ENCODE data around the gene TM7SF2.

The TM7SF2 gene

DNA sequence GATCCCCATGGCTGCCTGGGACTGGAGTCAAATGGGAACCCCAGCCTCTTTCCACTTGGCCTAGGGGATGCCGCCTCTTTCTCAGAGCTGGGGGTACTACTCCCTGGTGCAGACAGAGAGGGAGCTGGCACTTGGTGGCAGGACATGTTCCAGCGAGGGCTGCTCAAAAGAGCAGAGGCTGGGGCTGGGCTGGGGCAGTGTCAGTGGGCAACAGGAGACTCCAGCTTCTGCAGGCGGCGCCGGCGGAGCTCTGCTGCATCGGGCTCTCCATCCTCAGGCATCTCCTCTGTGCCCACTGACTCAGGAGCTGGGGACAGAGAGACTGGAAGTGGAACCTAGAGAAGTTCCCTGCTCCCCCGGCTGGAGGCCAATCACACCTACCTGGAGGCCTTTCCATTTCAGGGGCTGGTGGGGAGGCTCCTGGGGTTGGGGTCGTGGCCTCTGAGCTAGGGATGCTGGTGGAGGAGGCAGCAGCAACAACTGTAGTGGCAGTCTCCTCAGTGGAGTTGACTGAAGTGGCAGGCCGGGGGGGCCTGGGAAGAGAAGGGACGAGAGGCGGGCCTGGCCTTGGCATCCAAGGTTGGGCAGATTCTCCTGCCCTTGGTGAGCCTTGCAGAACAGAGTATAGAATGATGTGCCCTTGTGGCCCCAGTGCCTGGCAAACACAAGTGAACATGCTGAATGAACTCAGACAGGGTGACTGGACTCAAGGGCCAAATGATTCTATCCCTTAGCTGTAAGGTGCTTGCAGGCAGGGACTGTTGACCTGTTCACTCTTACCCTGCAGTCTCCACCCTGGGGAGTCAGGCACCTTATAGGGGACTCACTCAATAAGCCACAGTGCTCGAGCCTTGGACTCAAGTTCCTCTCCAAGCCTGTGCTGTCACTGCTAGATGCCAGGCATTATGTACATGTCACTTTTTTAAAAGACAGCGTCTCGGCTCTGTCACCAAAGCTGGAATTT, 16.8 kb downstream of the TM7SF2 start:
- Histone ChIP-seq H3K4me1 (ENCODE audit: low read length) (peaks cover 31% of the 10 kb centered on the region), H4K20me1 (ENCODE audit: insufficient read depth, low read length) (no peaks in the 10 kb centered on the region), H3K27ac (ENCODE audit: low read length) (peak overlapping the region; percentile 20; the same call in 1 of the 2 replicates), H3K4me3 (ENCODE audit: low read length) (no peak overlapping the region), H3K4me2 (ENCODE audit: low read length) (no peak overlapping the region), H2AFZ (ENCODE audit: low read depth, low read length) (no peak overlapping the region), H3K9ac (ENCODE audit: low read length) (no peak overlapping the region), H3K79me2 (ENCODE audit: low read length) (peaks cover 45% of the 10 kb centered on the region), H3K9me3 (ENCODE audit: insufficient read depth, low read length) (no peaks in the 10 kb centered on the region), H3K36me3 (replicated peaks; ENCODE audit: low read depth, low read length) (peaks cover 69% of the 10 kb centered on the region), H3K27me3 (ENCODE audit: low read depth, low read length) (no peaks in the 10 kb centered on the region)
- TF ChIP-seq, protein P1, sequence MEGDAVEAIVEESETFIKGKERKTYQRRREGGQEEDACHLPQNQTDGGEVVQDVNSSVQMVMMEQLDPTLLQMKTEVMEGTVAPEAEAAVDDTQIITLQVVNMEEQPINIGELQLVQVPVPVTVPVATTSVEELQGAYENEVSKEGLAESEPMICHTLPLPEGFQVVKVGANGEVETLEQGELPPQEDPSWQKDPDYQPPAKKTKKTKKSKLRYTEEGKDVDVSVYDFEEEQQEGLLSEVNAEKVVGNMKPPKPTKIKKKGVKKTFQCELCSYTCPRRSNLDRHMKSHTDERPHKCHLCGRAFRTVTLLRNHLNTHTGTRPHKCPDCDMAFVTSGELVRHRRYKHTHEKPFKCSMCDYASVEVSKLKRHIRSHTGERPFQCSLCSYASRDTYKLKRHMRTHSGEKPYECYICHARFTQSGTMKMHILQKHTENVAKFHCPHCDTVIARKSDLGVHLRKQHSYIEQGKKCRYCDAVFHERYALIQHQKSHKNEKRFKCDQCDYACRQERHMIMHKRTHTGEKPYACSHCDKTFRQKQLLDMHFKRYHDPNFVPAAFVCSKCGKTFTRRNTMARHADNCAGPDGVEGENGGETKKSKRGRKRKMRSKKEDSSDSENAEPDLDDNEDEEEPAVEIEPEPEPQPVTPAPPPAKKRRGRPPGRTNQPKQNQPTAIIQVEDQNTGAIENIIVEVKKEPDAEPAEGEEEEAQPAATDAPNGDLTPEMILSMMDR (IDR thresholded peaks at IDR 0.05; ENCODE audit: low read depth, low read length): no peak
- TF ChIP-seq EZH2phosphoT487 (IDR thresholded peaks at IDR 0.05; ENCODE audit: low read depth): no peak

DNA sequence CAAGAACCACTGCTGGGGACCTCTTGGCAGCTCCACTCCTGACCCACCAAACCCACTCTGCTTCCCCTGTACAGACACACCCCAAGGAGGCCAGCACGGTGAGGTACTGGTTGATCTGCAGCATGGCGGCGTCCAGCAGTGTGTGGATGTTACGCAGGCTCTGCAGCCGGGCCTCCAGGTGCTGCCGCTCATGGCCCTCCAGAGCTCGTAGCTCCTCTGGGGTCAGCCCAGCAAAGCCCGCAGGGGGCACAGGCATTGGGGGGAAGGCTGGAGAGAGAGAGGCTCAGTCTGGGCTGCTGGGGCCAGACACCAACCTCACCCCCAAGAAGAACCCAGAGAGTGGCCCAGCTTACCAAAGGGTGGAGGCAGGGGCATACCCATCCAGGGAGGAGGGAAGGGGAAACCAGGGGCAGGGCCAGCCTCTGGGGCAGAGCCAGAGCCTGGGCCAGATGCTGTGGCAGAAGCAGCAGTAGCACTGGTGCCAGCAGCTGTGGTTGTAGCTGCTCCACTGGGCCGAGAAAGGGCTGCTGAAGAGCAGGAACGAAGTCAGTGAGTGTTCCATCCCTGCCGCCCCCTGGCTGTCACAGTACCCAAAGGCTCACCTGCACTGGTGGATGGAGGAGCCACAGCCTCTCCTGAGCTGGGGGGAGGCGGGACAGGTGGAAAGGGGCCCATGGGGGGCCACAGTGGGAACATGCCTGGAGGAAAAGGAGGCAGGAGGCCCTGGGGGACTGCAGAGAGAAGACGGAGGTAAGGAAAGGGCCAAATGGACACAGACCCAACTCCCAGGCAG, 18.2 kb downstream of the TM7SF2 start:
- Histone ChIP-seq H3K9ac (ENCODE audit: low read length) (no peak overlapping the region), H4K20me1 (ENCODE audit: insufficient read depth, low read length) (no peaks in the 10 kb centered on the region), H2AFZ (ENCODE audit: low read depth, low read length) (no peak overlapping the region), H3K79me2 (ENCODE audit: low read length) (peaks cover 42% of the 10 kb centered on the region), H3K4me1 (ENCODE audit: low read length) (peaks cover 31% of the 10 kb centered on the region), H3K27ac (ENCODE audit: low read length) (peak overlapping the region; percentile 99), H3K36me3 (replicated peaks; ENCODE audit: low read depth, low read length) (peaks cover 68% of the 10 kb centered on the region), H3K4me2 (ENCODE audit: low read length) (peak overlapping the region; percentile 2; the same call in 1 of the 2 replicates), H3K9me3 (ENCODE audit: insufficient read depth, low read length) (no peaks in the 10 kb centered on the region), H3K27me3 (ENCODE audit: low read depth, low read length) (no peaks in the 10 kb centered on the region), H3K4me3 (ENCODE audit: low read length) (no peak overlapping the region)
- TF ChIP-seq, protein P1 (IDR thresholded peaks at IDR 0.05; ENCODE audit: low read depth, low read length): no peak
- no peak for TF ChIP-seq EZH2phosphoT487 (IDR thresholded peaks at IDR 0.05; ENCODE audit: low read depth)

DNA sequence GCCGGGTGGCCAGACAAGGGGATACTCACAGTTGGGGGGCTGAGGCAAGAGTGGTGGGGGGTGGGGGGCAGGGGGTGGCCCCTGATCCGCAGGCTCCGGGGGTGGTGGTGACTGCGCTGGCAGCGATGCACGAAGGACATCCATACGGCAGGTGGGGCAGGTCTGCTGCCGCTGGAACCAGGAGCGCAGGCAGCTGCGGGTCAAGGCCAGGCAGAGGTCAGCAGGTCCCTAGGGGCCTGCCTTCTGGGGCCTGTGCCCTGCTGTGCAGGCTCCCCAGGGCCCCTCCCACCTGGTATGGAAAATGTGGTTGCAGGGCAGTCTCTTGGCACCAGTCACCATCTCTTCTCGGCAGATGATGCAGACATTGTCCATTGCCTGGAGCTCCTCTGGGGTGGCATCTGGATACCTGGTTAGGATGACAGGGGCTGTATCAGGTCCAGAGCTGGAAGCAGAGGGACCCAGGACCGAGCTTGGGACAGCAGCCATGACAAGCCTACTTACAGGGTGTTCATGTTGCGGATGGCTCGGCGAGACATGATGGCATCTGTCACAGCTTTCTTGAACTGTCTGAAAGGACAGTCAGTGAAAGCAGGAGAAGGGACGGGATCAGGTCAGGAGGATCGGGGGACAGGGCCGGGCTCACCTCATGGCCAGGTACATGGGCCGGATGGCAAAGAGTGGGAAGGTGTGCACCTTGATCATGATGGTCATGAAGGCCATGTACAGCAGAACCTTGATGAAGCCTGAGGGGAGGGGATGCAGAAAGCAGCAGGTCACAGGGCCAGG, 19.2 kb downstream of the TM7SF2 start:
- Histone ChIP-seq H3K4me3 (ENCODE audit: low read length) (peak overlapping the region; percentile 93; the same call in 1 of the 2 replicates), H3K36me3 (replicated peaks; ENCODE audit: low read depth, low read length) (peaks cover 60% of the 10 kb centered on the region), H3K27ac (ENCODE audit: low read length) (peak overlapping the region; percentile 99), H3K9me3 (ENCODE audit: insufficient read depth, low read length) (no peaks in the 10 kb centered on the region), H3K4me2 (ENCODE audit: low read length) (peak overlapping the region; percentile 100), H3K27me3 (ENCODE audit: low read depth, low read length) (no peaks in the 10 kb centered on the region), H3K79me2 (ENCODE audit: low read length) (peaks cover 42% of the 10 kb centered on the region), H4K20me1 (ENCODE audit: insufficient read depth, low read length) (no peaks in the 10 kb centered on the region), H3K4me1 (ENCODE audit: low read length) (peaks cover 32% of the 10 kb centered on the region), H3K9ac (ENCODE audit: low read length) (peak overlapping the region; percentile 99; the same call in 1 of the 2 replicates), H2AFZ (ENCODE audit: low read depth, low read length) (no peak overlapping the region)
- TF ChIP-seq EZH2phosphoT487 (IDR thresholded peaks at IDR 0.05; ENCODE audit: low read depth): no peak
- TF ChIP-seq, protein P1 (IDR thresholded peaks at IDR 0.05; ENCODE audit: low read depth, low read length): no peak

All from OCI-LY3 (cell line).